GM18517 (cell line): ENCODE data around the gene ANTKMT.

Experiments used
- ATAC-seq: cut with Tn5 transposase; IDR thresholded peaks from one replicate; pipeline ENCODE4 v1.9.1; 2021; ENCODE audit warnings: mild to moderate bottlenecking, moderate library complexity; ENCODE audit not compliant: unreplicated experiment

Gene ANTKMT

GRCh38 chr16:761625-762513, 40.9 kb downstream of the ANTKMT start:
- ATAC-seq: no peak

DNA sequence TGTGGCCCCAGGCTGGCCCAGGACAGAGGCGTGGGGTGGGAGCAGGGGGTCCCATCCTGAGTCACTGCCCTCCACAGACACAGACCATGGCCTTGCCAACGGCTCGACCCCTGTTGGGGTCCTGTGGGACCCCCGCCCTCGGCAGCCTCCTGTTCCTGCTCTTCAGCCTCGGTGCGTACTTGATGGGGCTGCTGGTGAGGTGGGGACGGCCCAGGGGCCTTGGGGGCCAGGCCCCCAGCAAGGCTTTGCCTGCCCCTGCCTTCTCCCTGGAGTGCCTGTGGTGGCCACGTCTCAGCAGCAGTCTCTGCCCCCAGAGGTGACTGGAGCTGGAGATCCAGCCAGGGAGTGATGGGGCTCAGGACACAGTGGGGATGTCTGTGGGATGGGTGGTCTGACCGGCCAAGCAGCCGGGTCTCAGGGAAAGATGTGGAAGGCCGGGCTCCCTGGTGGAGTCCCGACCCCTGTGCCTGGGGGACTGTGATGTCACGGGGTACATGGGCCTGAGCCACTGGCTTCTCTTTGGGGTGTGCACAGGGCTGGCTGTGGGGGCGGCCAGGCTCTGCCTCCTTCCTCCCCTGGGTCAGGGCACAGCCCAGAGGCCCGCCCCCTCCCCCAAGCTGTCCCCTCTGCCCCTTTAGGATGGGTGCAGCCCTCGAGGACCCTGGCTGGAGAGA, 41.8 kb downstream of the ANTKMT start:
- no peak for ATAC-seq

DNA sequence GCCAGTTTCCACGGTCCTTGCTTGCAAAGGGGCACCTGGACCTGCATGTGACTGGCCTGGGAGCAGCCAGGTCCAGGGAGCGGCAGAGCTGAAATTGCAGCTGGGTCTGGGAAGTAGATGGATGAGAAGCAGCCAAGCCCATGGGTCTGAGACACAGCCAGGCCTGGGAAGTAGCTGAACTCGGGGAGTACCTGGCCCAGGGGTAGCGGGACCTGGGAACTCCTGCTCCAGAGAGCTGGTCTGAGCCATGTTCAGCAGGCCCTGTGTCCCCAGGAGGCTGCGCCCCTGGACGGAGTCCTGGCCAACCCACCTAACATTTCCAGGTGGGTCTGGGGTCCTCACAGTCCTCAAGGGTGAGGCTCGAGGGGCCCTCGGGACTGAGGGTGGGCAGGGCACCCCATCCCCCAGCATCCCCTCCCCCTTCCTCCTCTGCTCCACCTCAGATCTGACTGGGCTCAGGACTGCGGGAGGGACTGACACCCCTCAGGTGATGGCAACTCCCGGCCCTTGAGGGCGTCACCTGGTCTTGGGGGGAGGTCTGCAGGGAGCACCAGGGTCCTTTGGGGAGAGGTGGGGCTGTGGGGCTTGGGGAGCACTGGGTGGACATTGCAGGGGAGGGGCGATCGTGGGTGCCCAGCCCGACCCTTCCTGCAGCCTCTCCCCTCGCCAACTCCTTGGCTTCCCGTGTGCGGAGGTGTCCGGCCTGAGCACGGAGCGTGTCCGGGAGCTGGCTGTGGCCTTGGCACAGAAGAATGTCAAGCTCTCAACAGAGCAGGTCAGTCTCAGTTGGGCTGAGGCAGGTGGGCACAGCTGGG, 42.6 kb downstream of the ANTKMT start:
- ATAC-seq: no peak

DNA sequence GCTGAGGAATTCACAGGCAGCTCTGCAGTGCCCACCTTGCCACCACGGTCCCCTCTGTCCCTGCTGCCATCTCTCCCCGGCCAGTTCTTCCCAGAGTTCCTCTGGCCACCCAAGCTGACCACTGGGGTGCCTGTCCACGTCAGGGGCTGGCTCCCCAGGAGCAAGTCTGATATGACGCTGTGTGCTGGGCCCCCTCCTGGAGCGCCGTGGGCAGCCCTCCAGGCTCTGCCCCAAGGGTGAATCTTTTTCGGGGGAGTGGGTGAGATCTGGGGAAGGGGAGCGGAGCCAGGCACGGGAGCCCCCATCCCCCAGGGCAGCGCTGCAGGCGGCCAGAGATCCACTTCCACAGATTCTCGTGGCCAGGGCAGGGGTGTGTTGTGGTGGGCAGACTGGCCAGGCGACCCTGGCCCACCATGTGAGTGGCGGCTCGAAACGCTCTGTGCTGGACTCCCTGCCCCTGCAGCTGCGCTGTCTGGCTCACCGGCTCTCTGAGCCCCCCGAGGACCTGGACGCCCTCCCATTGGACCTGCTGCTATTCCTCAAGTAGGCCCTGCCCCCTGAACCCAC, 43.3 kb downstream of the ANTKMT start:
- no peak for ATAC-seq

- no peak for ATAC-seq
Measured at GRCh38 chr16:764848-765487, 44.0 kb downstream of the ANTKMT start.

- ATAC-seq: no peak
Measured at GRCh38 chr16:765488-765865, 44.5 kb downstream of the ANTKMT start.

- ATAC-seq: no peak
Measured at GRCh38 chr16:766008-766819, 45.3 kb downstream of the ANTKMT start.

DNA sequence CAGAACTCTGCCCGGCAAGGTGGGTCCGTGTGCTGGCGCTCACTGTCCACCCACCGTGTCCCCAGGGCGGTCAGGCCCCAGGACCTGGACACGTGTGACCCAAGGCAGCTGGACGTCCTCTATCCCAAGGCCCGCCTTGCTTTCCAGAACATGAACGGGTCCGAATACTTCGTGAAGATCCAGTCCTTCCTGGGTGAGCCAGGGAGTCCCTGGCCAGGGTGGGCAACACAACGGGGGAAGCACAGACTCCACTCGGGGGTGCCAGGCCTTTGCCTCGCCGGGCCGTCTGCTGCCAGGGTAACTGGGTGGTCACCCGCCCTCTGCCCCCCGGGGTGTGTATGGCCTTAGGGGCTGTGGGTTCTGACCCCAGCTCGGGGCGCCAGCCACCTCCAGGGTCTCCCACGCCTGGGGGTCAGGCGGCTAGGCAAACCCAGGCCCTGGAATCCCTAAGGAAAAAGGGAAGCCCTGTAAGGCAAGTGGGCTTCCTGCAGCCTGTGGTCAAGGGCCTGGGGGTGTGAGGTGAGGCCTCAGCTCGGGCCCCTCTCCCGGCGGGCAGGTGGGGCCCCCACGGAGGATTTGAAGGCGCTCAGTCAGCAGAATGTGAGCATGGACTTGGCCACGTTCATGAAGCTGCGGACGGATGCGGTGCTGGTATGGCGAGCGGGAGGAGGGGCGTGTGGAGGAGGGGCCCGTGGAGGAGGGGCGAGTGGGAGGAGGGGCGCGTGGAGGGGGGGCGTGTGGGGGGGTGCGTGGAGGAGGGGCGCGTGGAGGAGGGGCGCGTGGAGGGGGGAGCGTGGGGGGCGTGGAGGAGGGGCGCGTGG, 46.1 kb downstream of the ANTKMT start:
- ATAC-seq: no peak

DNA sequence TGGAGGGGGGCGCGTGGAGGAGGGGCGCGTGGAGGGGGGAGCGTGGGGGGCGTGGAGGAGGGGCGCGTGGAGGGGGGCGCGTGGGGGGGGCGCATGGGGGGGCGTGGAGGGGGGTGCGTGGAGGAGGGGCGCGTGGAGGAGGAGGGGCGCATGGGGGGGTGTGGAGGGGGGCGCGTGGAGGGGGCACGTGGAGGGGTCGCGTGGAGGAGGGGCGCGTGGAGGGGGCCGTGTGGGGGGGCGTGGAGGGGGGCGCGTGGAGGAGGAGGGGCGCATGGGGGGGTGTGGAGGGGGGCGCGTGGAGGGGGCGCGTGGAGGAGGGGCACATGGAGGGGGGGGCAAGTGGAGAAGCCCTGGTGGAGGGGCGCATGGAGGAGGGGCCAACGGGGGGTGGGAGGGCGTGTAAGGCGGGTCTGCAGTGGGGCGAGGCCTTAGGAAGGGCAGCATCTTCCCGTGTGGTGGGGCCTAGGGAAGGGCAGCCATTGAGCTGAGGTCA, 46.8 kb downstream of the ANTKMT start:
- no peak for ATAC-seq

GRCh38 chr16:768428-768827, 47.5 kb downstream of the ANTKMT start:
- ATAC-seq: no peak

DNA sequence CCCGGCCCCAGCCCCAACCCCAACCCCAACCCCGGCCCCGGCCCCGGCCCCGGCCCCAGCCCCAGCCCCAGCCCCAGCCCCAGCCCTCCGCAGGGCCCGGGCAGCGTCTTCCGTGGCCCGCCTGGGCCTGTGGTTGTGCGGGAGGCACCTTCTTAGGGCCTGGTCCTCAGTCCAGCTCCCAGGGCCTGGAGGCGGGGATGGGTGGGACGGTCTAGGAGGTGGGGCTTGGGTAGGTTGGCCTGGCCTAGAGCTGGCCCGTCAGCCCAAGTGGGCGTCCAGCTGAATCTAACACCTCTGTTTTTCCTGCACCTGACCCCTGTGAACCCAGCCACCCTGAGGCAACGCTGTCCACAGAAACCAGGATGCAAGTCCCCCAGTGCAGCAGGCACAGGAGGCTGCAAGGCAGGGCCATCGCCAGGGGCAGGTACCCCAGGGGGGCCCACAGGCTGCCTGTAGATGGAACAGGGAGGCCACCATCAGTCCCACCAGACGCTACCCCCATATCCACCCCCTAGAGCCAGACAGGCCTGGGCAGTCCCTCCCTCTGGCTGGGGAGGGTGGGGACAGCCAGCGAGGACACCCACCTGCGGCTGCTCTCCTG, 48.3 kb downstream of the ANTKMT start:
- no peak for ATAC-seq

DNA sequence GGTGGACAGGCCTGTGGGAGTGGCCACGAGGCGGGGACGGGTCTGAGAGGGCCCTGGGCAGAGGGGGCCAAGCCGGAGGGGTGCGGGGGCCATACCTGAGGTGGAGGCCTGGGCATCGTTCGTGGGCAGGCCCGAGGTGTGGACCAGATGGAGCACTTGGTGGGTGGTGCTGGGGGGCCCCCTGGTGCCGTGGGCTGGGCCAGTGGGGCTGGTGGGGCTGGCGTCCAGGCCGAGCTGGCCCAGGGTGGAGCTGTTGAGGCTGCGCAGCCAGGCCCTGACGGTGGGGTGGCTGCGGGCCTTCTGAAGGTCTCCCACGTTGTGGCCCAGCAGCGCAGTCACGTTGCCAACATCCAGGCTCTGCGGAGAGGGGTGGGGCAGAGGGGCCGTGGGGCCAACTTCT, 49.0 kb downstream of the ANTKMT start:
- ATAC-seq: no peak

GRCh38 chr16:770411-770810, 49.5 kb downstream of the ANTKMT start:
- ATAC-seq: no peak
